HUES6 (cell line): ENCODE data around the gene TRHDE.
"Not testable (repeated sequence)": the region's sequence is repeated elsewhere in the genome, so short reads cannot be mapped to it uniquely, and the experiment has no call there.

Source experiments
- H3K27ac ChIP-seq: 2 replicates; pipeline ENCODE4 v1.7.0; 2013; ENCODE audit warnings: low read depth, mild to moderate bottlenecking, low read length, inconsistent platforms
- H3K27me3 ChIP-seq: 2 replicates; pipeline ENCODE4 v1.6.1; 2013; ENCODE audit warnings: low read length; ENCODE audit not compliant: control insufficient read depth, insufficient read depth
- H3K36me3 ChIP-seq: 2 replicates; pipeline ENCODE4 v1.6.1; 2013; ENCODE audit warnings: low read length; ENCODE audit not compliant: control insufficient read depth, insufficient read depth
- H3K4me1 ChIP-seq: 2 replicates; pipeline ENCODE4 v1.6.1; 2013; ENCODE audit warnings: low read length; ENCODE audit not compliant: control insufficient read depth, insufficient read depth
- H3K4me3 ChIP-seq: 2 replicates; pipeline ENCODE4 v1.5.1; 2013; ENCODE audit warnings: low read depth, low read length
- H3K9ac ChIP-seq: one replicate; pipeline ENCODE4 v1.6.1; 2013; ENCODE audit warnings: mild to moderate bottlenecking, low read length
- H3K9me3 ChIP-seq: 2 replicates; pipeline ENCODE4 v1.6.1; 2013; ENCODE audit warnings: low read depth, low read length; ENCODE audit not compliant: control insufficient read depth, insufficient read depth

TRHDE gene

DNA sequence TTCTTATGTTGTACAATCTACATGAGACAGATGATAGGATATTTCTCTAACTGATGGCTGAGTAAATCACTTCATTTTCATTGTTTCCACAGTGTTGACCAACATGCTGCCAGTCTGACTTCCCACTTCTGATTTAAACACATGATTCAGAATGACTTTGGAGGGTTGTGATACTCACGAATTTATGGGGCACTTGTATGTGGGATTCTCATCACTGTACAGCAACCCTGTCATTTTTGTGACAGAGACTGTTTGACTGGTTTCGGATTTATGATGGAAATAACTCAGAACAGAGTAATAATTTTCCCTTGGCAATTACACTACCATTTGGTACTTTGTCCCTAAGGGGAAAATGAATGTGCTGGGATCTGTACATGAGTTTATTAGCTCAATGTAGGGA lies 333.8 kb downstream of the TRHDE start:
- Histone ChIP-seq H3K36me3 (no peaks in the 10 kb centered on the region), H3K9ac (no peak overlapping the region), H3K27ac (no peak overlapping the region), H3K4me3 (no peak overlapping the region), H3K9me3 (peaks cover 11% of the 10 kb centered on the region; the same call in 1 of the 2 replicates), H3K27me3 (no peaks in the 10 kb centered on the region), H3K4me1 (peaks cover 8% of the 10 kb centered on the region)

DNA sequence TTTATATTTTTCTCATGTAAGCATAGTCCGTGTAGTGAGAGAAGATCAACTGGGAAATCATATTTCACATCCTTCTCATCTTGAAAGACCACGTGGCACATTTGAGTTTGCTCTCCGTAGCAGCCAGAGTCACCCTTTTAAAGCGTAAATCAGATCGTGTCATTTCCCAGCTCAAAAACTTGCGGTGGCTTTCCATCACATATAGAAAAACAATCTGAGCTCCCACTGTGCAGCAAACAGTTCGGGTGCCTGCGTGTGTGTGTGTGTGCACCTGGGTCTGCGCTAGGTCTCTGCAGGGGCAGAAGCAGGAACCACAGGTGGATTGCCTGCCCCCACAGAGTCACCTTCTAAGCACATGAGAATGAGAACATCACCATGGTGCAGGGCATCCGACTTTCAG lies 338.2 kb downstream of the TRHDE start:
- no peak overlapping the region for H3K27ac ChIP-seq

DNA sequence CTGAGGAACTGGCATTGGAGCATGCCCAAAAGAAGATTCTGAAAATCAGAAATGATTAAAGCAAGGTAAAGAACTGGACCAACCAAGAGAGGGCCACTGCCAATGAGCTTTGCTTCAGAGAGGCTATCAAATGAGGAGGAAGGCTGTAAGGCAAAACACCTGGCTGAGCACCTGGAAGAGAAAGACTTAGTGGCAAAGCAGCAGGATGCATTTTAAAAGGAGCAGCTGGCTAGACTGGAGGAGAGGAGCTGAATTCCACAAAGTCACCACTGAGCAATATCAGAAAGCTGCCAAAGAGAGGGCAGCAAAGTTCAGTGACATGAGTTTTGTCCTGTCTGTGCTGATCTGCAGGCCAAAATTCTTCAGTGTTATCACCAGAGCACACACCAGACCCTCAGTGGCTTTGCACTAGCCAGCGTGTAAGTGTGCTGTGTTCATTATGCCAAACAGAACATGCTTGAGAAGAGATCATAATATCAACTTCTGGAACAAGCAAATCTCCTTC lies 338.7 kb downstream of the TRHDE start:
- H3K27ac ChIP-seq = peak overlapping the region; percentile 75; the same call in 1 of the 2 replicates
- H3K4me3 ChIP-seq = no peak overlapping the region
- no peak overlapping the region for H3K9ac ChIP-seq
- no peaks in the 10 kb centered on the region for H3K27me3 ChIP-seq
- 0 out of 2 replicates have a peak, but pooled peaks cover 4% of the 10 kb centered on the region for H3K9me3 ChIP-seq
- peaks cover 38% of the 10 kb centered on the region for H3K4me1 ChIP-seq
- H3K36me3 ChIP-seq = no peaks in the 10 kb centered on the region

More for the DNA sequence above, 338.2 kb downstream of the TRHDE start:
- Histone ChIP-seq H3K9ac (no peak overlapping the region), H3K4me1 (peaks cover 38% of the 10 kb centered on the region), H3K4me3 (no peak overlapping the region), H3K9me3 (0 out of 2 replicates have a peak, but pooled peaks cover 4% of the 10 kb centered on the region), H3K27me3 (no peaks in the 10 kb centered on the region), H3K36me3 (no peaks in the 10 kb centered on the region)

DNA sequence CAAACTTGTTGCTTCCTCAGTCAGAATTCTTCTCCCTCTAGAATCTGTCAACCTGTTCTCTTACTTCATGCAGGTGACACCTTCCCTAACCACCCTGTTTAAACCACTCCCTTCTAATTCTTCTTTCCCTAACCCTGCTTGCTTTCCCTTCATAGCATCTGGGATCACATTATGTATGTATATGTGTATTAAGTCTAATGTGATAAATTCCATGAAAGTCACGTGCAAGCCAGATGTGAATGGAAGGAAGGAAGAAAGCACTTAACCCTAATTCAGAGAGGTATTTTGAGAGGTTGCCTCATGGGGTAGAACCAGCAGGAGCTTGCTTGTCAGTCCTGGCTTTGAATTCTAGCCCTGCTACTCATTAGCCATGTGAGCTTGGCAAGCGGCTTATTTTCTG lies 340.0 kb downstream of the TRHDE start:
- H3K27ac ChIP-seq = peak overlapping the region; percentile 56
- H3K36me3 ChIP-seq = no peaks in the 10 kb centered on the region
- H3K9me3 ChIP-seq = 0 out of 2 replicates have a peak, but pooled peaks cover 1% of the 10 kb centered on the region
- H3K4me1 ChIP-seq = peaks cover 38% of the 10 kb centered on the region
- no peaks in the 10 kb centered on the region for H3K27me3 ChIP-seq
- H3K4me3 ChIP-seq = no peak overlapping the region
- H3K9ac ChIP-seq = peak overlapping the region; percentile 5

DNA sequence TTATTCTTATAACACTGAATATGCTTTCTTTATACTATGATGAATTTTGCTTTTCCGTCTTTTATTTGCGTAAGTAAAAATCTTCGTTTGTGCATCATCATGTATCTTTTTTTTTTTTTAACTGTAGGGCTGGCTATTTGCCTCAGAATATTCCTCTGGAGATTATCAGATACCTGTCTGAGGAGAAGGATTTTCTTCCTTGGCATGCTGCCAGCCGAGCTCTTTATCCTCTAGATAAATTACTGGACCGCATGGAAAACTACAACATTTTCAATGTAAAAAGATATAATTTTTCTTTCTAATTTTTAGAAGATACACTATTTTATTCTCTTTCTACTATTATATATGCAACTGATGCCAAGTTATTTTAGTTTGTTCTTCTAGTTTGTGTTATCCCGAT lies 346.6 kb downstream of the TRHDE start:
- H3K27ac ChIP-seq = no peak overlapping the region
- no peak overlapping the region for H3K9ac ChIP-seq
- peaks cover 2% of the 10 kb centered on the region; the same call in 1 of the 2 replicates for H3K4me1 ChIP-seq
- no peak overlapping the region for H3K4me3 ChIP-seq
- no peaks in the 10 kb centered on the region for H3K9me3 ChIP-seq
- no peaks in the 10 kb centered on the region for H3K36me3 ChIP-seq
- no peaks in the 10 kb centered on the region for H3K27me3 ChIP-seq

DNA sequence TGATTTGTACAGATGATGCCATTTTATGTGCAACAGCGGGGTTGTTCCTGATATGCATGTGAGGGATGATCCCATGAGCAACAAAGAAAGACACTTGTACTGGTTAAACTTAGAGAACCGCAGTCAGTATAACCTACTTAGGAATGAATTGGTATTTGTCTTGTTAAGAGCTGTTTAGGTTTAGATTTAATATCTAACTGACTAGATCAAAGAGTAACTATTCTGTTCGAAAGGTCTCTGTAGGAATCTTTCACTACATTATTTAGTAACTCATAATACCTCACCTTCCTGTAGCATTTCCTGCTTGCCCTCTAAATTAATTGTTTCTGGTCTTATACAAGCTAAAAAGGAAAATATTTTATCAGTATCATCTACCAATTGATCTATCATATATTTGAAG lies 350.4 kb downstream of the TRHDE start:
- no peaks in the 10 kb centered on the region for H3K4me1 ChIP-seq
- H3K27me3 ChIP-seq = no peaks in the 10 kb centered on the region
- no peak overlapping the region for H3K9ac ChIP-seq
- H3K4me3 ChIP-seq = no peak overlapping the region
- no peak overlapping the region for H3K27ac ChIP-seq
- no peaks in the 10 kb centered on the region for H3K9me3 ChIP-seq
- no peaks in the 10 kb centered on the region for H3K36me3 ChIP-seq

DNA sequence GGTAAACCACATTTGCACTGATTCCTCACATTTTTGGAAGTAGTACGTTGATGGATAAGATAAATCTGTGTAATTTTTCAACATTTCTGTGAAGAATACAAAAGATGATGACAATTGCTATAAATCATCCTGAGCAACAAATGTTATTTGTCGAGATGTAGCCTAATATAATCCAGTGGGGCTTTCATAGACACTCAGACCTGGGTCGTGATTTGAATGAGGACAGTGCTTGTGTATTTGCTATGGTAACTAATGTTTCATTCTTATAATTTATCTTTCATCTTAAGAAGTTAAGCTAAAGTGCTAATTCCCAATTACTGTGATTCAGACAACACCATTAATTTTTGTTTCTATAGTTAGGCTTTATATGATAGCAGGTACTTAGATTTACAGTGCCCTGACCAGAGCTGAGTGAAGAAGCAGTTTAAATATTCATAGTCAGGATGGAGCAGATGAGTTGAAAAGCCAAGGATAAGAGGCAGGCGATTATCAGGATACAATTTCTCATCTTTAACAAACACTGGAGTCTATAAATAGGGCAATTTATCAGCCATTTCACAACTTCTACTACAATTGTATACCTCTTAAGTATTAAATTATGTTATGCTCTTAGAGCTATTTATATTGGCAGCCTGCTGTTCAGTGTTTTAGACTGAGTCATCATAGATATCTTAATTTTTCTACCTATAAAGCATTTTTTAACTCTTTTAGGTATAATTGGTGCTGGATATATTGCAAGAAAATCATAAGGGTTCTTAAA lies 359.9 kb downstream of the TRHDE start:
- no peaks in the 10 kb centered on the region for H3K27me3 ChIP-seq
- no peaks in the 10 kb centered on the region for H3K9me3 ChIP-seq
- H3K9ac ChIP-seq = no peak overlapping the region
- 0 out of 2 replicates have a peak, but pooled peaks cover 4% of the 10 kb centered on the region for H3K4me1 ChIP-seq
- no peaks in the 10 kb centered on the region for H3K36me3 ChIP-seq
- no peak overlapping the region for H3K4me3 ChIP-seq
- no peak overlapping the region for H3K27ac ChIP-seq

DNA sequence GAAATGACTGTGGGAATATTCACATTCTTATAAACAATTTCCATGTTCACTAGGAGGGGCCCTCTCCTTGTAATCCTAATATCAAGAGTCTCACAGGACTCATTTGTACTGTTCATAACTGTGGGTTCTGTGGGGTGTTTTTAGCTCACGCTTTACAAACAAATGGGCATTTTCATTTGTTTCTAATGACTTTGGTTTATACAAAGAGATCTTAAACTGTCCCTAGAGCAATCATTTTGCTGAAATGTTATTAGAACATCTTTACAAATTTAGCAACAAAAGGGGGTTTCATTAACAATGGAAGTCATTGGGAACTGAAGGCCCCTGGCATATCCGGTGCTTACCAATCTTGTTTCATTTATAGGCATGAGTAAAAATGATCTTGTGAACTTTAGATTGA lies 370.5 kb downstream of the TRHDE start:
- H3K9me3 ChIP-seq = no peaks in the 10 kb centered on the region; the same call in 1 of the 2 replicates
- no peak overlapping the region for H3K27ac ChIP-seq
- no peak overlapping the region for H3K4me3 ChIP-seq
- no peaks in the 10 kb centered on the region for H3K36me3 ChIP-seq
- H3K9ac ChIP-seq = no peak overlapping the region
- H3K27me3 ChIP-seq = no peaks in the 10 kb centered on the region
- no peaks in the 10 kb centered on the region for H3K4me1 ChIP-seq

DNA sequence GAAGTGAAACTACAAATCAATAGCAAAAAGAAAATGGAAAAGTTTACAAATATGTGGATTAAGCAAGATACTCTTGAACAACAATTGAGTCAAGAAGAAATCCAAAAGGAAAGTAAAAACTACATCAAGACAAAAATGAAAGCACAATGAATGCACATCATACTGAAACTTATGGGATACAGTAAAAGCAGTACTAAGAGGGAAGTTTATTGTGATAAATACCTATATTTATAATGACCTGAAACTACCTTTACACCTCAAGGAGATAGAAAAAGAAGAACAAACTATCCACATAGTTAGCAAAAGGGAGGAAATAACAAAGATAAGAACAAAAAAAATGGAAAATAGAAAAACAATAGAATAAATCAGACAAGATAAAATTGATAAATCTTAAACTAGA lies 375.0 kb downstream of the TRHDE start:
- Histone ChIP-seq H3K9ac (no peak overlapping the region), H3K27me3 (no peaks in the 10 kb centered on the region), H3K36me3 (no peaks in the 10 kb centered on the region), H3K9me3 (no peaks in the 10 kb centered on the region; the same call in 1 of the 2 replicates), H3K4me1 (no peaks in the 10 kb centered on the region), H3K27ac (no peak overlapping the region), H3K4me3 (no peak overlapping the region)

DNA sequence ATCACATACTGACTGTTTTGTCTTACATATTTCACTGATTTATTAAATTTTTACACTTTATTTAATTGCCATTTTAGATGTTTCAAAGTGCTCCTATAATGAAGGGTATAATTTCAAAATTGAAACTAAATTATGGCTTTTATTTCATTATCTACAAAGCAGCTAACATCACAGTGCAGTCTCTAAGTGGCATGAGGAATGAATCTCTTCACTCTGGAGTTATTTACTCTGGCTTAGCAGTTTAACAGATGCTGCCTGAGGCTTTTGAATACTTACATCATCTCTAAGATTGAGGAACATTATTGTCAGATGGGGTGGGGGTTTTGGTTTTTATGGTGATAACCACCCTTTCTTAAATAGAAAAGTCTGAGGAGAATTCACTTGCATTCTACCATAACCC lies 386.4 kb downstream of the TRHDE start:
- H3K4me1 ChIP-seq = no peaks in the 10 kb centered on the region
- no peak overlapping the region for H3K27ac ChIP-seq
- H3K36me3 ChIP-seq = no peaks in the 10 kb centered on the region
- no peaks in the 10 kb centered on the region for H3K27me3 ChIP-seq
- no peak overlapping the region for H3K9ac ChIP-seq
- no peaks in the 10 kb centered on the region for H3K9me3 ChIP-seq
- no peak overlapping the region for H3K4me3 ChIP-seq

DNA sequence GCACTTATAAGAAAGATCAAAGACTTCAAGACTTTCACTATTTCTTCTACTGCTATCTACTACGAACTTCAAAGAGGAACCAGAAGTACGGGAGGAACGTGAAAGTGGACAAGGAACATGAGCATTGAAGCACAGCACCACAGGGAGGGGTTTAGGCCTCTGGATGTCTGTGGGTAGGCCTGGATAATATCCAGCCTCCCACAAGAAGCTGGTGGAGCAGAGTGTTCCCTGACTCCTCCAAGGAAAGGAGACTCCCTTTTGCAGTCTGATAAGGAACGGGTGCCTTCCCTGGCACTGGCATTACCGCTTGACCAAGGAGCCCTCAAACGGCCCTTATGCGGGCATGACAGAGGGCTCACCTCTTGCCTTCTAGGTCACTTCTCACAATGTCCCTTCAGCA lies 388.0 kb downstream of the TRHDE start:
- H3K4me3 ChIP-seq, H3K27me3 ChIP-seq, H3K4me1 ChIP-seq, H3K9me3 ChIP-seq, H3K36me3 ChIP-seq, H3K27ac ChIP-seq, H3K9ac ChIP-seq: not testable (repeated sequence)
